Measurements from ENCODE around the gene SLIT3. TPM values are rescaled to one million over a fixed set of nuclear protein-coding genes. Genes with fewer than 3 reads are reported as not detected.
"Not testable (repeated sequence)": the region's sequence is repeated elsewhere in the genome, so short reads cannot be mapped to it uniquely, and the experiment has no call there.

SLIT3 gene
- total and polyA plus RNA-seq, 9 of the 15 experiments (the other 6 are each of a cell fraction or from before 2014, with no cell fraction given): 0.01 to 0.04 TPM; not detected in 7

GRCh38 chr5:168642019-168642418 lies 658.9 kb downstream of the SLIT3 start:
- CTCF ChIA-PET (ENCODE audit: low intra/inter-chr PET ratio): no interaction called here
- no peak for FAIRE-seq

GRCh38 chr5:168638846-168639245 lies 662.1 kb downstream of the SLIT3 start:
- H2AFZ ChIP-seq (ENCODE audit: low read depth, low read length); POLR2A ChIA-PET; H3K9me3 ChIP-seq (replicated peaks; ENCODE audit: control insufficient read depth, insufficient read depth, low read depth, low read length); H3K4me1 ChIP-seq (replicated peaks in 1 of 2; ENCODE audit: control insufficient read depth in 2 of 2, insufficient read depth in 2 of 2, low read length in 2 of 2); H3K36me3 ChIP-seq (ENCODE audit: control insufficient read depth, insufficient read depth, low read length); H3K4me2 ChIP-seq (ENCODE audit: insufficient read depth, low read length); in situ Hi-C loops (cut with MboI); ATAC-seq; H3K4me3 ChIP-seq; FAIRE-seq; BruUV-seq (replicated peaks); H3K9me1 ChIP-seq (ENCODE audit: control insufficient read depth, insufficient read depth, low read length); intact Hi-C loops (cut with micrococcal nuclease); H3K9ac ChIP-seq (ENCODE audit: insufficient read depth in 1 of 2, low read depth in 2 of 2, low read length in 2 of 2); H4K20me1 ChIP-seq (replicated peaks; ENCODE audit: control insufficient read depth, insufficient read depth, low read length); DNase-seq (ENCODE audit: extremely low read depth in 1 of 4, low spot score in 3 of 4); H3K27me3 ChIP-seq (ENCODE audit: control insufficient read depth in 2 of 2, insufficient read depth in 2 of 2, low read length in 2 of 2); H3K79me2 ChIP-seq (ENCODE audit: control insufficient read depth, insufficient read depth, low read length); CTCF ChIA-PET (ENCODE audit: low intra/inter-chr PET ratio); H3K27ac ChIP-seq (ENCODE audit: extremely low read depth, low read depth, low read length): not testable (repeated sequence)
- whole genome bisulfite sequencing (ENCODE audit: insufficient coverage, low coverage, missing lambda C conversion rate): 0% methylated on average over 3 of the region's 3 CpGs

More at GRCh38 chr5:168642019-168642418, 658.9 kb downstream of the SLIT3 start:
- H3K27ac ChIP-seq (ENCODE audit: extremely low read depth, low read depth, low read length): no peak overlapping the region
- no peak overlapping the region for H3K4me2 ChIP-seq (ENCODE audit: insufficient read depth, low read length)
- ATAC-seq: no peak
- H3K9me3 ChIP-seq (replicated peaks; ENCODE audit: control insufficient read depth, insufficient read depth, low read depth, low read length): no peaks in the 10 kb centered on the region
- no peaks in the 10 kb centered on the region for H3K4me1 ChIP-seq (replicated peaks in 1 of 2; ENCODE audit: control insufficient read depth in 2 of 2, insufficient read depth in 2 of 2, low read length in 2 of 2)
- intact Hi-C loops (cut with micrococcal nuclease) (no loop called here), in situ Hi-C loops (cut with MboI) (no loop called here)
- no peak for DNase-seq (ENCODE audit: extremely low read depth in 1 of 4, low spot score in 3 of 4)
- no TSS peak for BruUV-seq (replicated peaks)
- no peaks in the 10 kb centered on the region for H3K9me1 ChIP-seq (ENCODE audit: control insufficient read depth, insufficient read depth, low read length)
- no peaks in the 10 kb centered on the region for H3K36me3 ChIP-seq (ENCODE audit: control insufficient read depth, insufficient read depth, low read length)
- H3K27me3 ChIP-seq (ENCODE audit: control insufficient read depth in 2 of 2, insufficient read depth in 2 of 2, low read length in 2 of 2): no peaks in the 10 kb centered on the region
- H4K20me1 ChIP-seq (replicated peaks; ENCODE audit: control insufficient read depth, insufficient read depth, low read length): no peaks in the 10 kb centered on the region
- no peak for TF ChIP-seq POLR2B (IDR thresholded peaks at IDR 0.05; ENCODE audit: low read depth, partially characterized antibody)
- no peak for TF ChIP-seq SMARCA4 (IDR thresholded peaks at IDR 0.05)
- peak; percentile 56 for TF ChIP-seq NFIC (IDR thresholded peaks at IDR 0.05)
- H2AFZ ChIP-seq (ENCODE audit: low read depth, low read length): no peak overlapping the region
- H3K9ac ChIP-seq (ENCODE audit: insufficient read depth in 1 of 2, low read depth in 2 of 2, low read length in 2 of 2): no peak overlapping the region
- H3K79me2 ChIP-seq (ENCODE audit: control insufficient read depth, insufficient read depth, low read length): no peaks in the 10 kb centered on the region
- WGBS (ENCODE audit: insufficient coverage, low coverage, missing lambda C conversion rate): 0% methylated on average over 1 of the region's 1 CpG
- no peak overlapping the region for H3K4me3 ChIP-seq
- POLR2A ChIA-PET: no interaction called here
